ENCODE data around the gene SPATA22. TPM values are rescaled to one million over a fixed set of nuclear protein-coding genes. Genes with fewer than 3 reads are reported as not detected.

The SPATA22 gene
- total RNA-seq, 1 donor from 2014 or later: 0.75 TPM

DNA sequence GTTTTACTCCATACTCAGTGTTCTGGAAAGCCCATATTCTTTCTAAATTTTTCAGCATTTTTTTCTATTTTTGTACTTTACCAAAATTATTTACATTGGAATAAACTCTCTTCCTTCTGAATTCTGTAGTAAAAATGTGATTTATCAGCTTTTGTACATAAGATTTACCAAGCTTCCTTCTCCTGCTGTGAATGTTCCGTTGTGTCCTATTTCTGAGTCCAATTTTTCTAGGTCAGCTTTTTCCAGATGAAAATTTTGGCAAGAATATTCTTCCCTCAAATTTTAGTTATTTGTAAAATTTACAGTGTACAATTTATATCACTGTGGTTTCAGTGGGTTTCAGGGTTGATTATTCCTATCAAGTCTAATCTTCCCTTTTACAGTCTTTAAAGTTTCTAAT is 31.7 kb upstream of the SPATA22 start:
- no peaks in the 10 kb centered on the region for H3K9me3 ChIP-seq
- DNase-seq (no peak), ATAC-seq (no peak)
- TF ChIP-seq, protein P1, sequence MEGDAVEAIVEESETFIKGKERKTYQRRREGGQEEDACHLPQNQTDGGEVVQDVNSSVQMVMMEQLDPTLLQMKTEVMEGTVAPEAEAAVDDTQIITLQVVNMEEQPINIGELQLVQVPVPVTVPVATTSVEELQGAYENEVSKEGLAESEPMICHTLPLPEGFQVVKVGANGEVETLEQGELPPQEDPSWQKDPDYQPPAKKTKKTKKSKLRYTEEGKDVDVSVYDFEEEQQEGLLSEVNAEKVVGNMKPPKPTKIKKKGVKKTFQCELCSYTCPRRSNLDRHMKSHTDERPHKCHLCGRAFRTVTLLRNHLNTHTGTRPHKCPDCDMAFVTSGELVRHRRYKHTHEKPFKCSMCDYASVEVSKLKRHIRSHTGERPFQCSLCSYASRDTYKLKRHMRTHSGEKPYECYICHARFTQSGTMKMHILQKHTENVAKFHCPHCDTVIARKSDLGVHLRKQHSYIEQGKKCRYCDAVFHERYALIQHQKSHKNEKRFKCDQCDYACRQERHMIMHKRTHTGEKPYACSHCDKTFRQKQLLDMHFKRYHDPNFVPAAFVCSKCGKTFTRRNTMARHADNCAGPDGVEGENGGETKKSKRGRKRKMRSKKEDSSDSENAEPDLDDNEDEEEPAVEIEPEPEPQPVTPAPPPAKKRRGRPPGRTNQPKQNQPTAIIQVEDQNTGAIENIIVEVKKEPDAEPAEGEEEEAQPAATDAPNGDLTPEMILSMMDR (IDR thresholded peaks at IDR 0.05): no peak
- no peak overlapping the region for H3K4me3 ChIP-seq
- no peaks in the 10 kb centered on the region for H3K4me1 ChIP-seq
- intact Hi-C loops (cut with DNase I): no loop called here
- H3K27me3 ChIP-seq: no peaks in the 10 kb centered on the region
- H3K36me3 ChIP-seq: no peaks in the 10 kb centered on the region
- no peak overlapping the region for H3K27ac ChIP-seq

DNA sequence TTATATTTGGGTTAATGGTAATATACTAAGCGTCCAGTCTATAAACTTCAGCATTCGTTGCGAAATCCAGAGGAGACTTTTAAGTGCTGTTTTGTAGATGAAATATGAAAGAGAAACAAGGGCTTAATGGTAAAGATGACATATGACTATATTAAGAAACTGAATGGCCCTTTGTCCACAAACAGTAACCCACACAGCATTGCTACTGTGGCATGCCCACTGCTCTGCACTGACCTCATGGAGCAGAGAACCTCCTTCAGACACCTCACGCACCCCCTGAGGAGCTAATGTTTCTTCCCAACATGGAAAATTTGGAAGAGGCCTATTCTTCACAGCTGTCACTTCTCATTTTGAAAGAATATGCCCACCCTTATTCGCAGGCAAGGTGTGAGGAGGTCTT is 30.8 kb upstream of the SPATA22 start:
- Histone ChIP-seq H3K4me1 (no peaks in the 10 kb centered on the region), H3K4me3 (no peak overlapping the region), H3K36me3 (no peaks in the 10 kb centered on the region), H3K27me3 (no peaks in the 10 kb centered on the region), H3K9me3 (no peaks in the 10 kb centered on the region), H3K27ac (no peak overlapping the region)
- DNase-seq (no peak), ATAC-seq (no peak)
- TF ChIP-seq, protein P1 (IDR thresholded peaks at IDR 0.05): no peak
- intact Hi-C loops (cut with DNase I): no loop called here

DNA sequence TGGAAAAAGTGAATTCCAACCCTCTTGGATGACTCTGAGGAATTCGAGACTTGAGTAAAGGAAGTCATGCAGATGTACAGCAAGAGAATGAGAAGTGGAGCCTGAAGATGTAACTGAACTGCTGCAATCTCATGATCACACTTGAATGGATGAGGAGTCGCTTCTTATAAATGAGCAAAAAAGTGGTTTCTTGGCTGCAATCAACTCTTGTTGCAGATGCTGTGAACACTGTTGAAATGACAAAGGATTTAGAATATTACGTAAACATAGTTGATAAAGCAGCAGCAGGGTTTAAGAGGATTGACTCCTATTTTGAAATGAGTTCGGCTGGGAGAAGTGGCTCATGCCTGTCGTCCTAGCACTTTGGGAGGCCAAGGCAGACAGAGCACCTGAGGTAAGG is 29.7 kb upstream of the SPATA22 start:
- TF ChIP-seq, protein P1 (IDR thresholded peaks at IDR 0.05): no peak
- ATAC-seq (no peak), DNase-seq (no peak)
- H3K4me3 ChIP-seq: no peak overlapping the region
- H3K4me1 ChIP-seq: no peaks in the 10 kb centered on the region
- no peaks in the 10 kb centered on the region for H3K9me3 ChIP-seq
- no peak overlapping the region for H3K27ac ChIP-seq
- H3K27me3 ChIP-seq: no peaks in the 10 kb centered on the region
- intact Hi-C loops (cut with DNase I): no loop called here
- H3K36me3 ChIP-seq: no peaks in the 10 kb centered on the region

DNA sequence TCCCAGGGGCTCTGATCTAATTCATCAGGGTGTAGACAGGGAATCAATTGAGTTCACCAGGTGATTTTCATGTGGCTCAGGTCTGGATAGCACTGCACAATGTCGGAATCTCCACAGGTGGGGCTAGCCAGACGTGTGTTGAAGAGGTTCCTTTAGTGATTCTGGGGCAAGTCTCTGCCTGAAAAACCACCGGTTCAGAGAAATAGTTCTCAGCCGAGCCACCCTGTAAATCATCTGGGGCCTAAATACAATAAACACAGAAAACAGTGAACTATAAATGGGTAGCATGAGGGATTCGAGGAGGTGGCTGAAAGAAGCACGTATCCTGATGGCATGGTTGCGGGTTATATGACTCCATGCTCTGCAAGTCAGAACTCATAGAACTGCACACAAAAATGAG is 25.5 kb upstream of the SPATA22 start:
- DNase-seq: no peak
- intact Hi-C loops (cut with DNase I): no loop called here
- Histone ChIP-seq H3K27ac (no peak overlapping the region), H3K4me3 (no peak overlapping the region), H3K36me3 (no peaks in the 10 kb centered on the region), H3K27me3 (no peaks in the 10 kb centered on the region), H3K4me1 (no peaks in the 10 kb centered on the region), H3K9me3 (no peaks in the 10 kb centered on the region)
- TF ChIP-seq, protein P1 (IDR thresholded peaks at IDR 0.05): no peak
- no peak for ATAC-seq

DNA sequence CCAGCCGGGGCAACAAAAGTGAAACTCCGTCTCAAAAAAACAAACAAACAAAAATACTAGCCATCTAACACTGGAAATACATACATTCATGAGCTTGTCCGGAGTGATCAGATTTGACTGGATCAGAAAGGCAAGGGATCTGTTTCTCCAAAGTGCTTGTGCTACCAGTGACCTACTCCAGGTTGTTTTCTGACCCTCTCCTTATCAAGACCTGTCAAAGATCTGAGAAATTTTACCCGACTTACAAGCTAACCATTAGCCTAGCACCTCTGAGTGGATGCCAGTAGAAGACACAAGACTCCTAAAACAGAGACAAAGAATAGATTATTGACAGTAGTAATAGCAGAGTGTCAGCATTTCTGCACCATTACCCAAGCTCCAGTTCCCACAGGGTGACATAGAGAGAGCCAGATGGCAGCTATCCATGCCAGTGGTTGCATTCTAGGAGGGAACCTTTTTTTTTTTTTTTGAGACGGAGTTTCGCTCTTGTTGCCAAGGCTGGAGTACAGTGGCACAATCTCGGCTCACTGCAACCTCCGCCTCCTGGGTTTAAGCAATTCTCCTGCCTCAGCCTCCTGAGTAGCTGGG is 14.0 kb upstream of the SPATA22 start:
- DNase-seq (no peak), ATAC-seq (no peak)
- Histone ChIP-seq H3K27ac (no peak overlapping the region), H3K36me3 (no peaks in the 10 kb centered on the region), H3K4me1 (no peaks in the 10 kb centered on the region), H3K4me3 (no peak overlapping the region), H3K27me3 (peaks cover 1% of the 10 kb centered on the region), H3K9me3 (no peaks in the 10 kb centered on the region)
- TF ChIP-seq, protein P1 (IDR thresholded peaks at IDR 0.05): no peak
- intact Hi-C loops (cut with DNase I): no loop called here

DNA sequence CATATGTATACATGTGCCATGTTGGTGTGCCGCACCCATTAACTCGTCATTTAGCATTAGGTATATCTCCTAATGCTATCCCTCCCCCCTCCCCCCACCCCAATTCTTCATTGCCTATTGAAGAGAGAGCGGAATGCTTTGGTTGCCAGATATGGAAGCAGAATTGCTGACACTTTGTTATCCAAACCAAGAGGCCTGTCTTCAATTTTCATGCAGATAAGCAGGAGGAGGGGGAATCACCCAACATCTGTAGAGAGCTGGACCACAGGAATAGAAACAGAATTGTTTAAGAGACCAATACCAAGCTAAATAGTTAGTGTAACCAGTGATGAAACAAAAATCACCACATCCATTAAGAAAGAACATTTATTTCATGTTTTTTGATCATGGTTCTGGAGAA is 11.2 kb upstream of the SPATA22 start:
- Histone ChIP-seq H3K27me3 (no peaks in the 10 kb centered on the region), H3K27ac (no peak overlapping the region), H3K36me3 (no peaks in the 10 kb centered on the region), H3K4me1 (no peaks in the 10 kb centered on the region), H3K9me3 (no peaks in the 10 kb centered on the region), H3K4me3 (no peak overlapping the region)
- TF ChIP-seq, protein P1 (IDR thresholded peaks at IDR 0.05): no peak
- ATAC-seq: no peak
- intact Hi-C loops (cut with DNase I): no loop called here
- no peak for DNase-seq
